ENCODE results near the gene MACROD2. TPM values are rescaled to one million over a fixed set of nuclear protein-coding genes. Genes with fewer than 3 reads are reported as not detected.

MACROD2 gene
- polyA plus RNA-seq, 1 donor (not counting 4 experiments of a cell fraction or from before 2014, with no cell fraction given) = 0.71 TPM

DNA sequence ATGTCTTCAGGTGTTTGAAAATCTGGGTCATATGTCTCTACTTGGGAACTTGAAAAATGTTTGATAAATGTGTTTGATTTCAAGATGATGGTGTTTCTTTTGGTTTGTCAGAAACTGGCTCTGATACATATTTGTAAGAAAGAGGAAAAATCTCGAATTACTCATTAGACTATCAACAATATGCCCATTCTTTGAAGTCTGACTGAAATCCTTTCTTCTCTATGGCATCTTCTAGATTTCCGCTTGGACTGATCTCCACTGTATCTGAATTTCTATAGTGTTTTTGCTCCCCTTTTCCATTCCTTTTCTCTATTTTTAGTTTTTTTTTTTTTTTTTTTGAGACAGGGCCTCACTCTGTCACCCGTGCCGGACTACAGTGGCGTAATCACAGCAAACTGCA lies 1481.5 kb downstream of the MACROD2 start:
- Histone ChIP-seq H3K36me3 (ENCODE audit: control insufficient read depth in 2 of 2, extremely low read depth in 1 of 2, insufficient read depth in 2 of 2, low read length in 2 of 2) (no peaks in the 10 kb centered on the region), H3K4me2 (ENCODE audit: control insufficient read depth, extremely low read depth, insufficient read depth, low read depth, low read length) (no peak overlapping the region), H2AFZ (ENCODE audit: control insufficient read depth, low read length) (no peak overlapping the region), H3K4me1 (ENCODE audit: control insufficient read depth, extremely low read depth, insufficient read depth, low read length) (peaks cover 2% of the 10 kb centered on the region), H4K20me1 (ENCODE audit: control insufficient read depth, extremely low read depth, insufficient read depth, low read length) (no peaks in the 10 kb centered on the region), H3K9me1 (ENCODE audit: control insufficient read depth, extremely low read depth, insufficient read depth, low read length) (no peaks in the 10 kb centered on the region), H3K27me3 (ENCODE audit: control insufficient read depth, extremely low read depth, insufficient read depth, low read length) (no peaks in the 10 kb centered on the region), H3K4me3 (ENCODE audit: control insufficient read depth in 2 of 3, extremely low read depth in 1 of 3, insufficient read depth in 2 of 3, low read depth in 1 of 3, low read length in 3 of 3) (no peak overlapping the region), H3K9me3 (ENCODE audit: control insufficient read depth, low read depth, low read length) (no peaks in the 10 kb centered on the region), H3K9ac (ENCODE audit: control insufficient read depth, extremely low read depth, insufficient read depth, low read length) (no peak overlapping the region), H3K27ac (ENCODE audit: control insufficient read depth, insufficient read depth, low read length) (no peak overlapping the region), H3K79me2 (ENCODE audit: control insufficient read depth, insufficient read depth, low read length) (no peaks in the 10 kb centered on the region)
- dilution Hi-C loops (cut with MboI; ENCODE audit: extremely low pct_ligation_motif_present, low sequenced_read_pairs) = no loop called here
- DNase-seq (ENCODE audit: low read depth, low spot score) (no peak), FAIRE-seq (no peak)
- TF ChIP-seq, protein P1, sequence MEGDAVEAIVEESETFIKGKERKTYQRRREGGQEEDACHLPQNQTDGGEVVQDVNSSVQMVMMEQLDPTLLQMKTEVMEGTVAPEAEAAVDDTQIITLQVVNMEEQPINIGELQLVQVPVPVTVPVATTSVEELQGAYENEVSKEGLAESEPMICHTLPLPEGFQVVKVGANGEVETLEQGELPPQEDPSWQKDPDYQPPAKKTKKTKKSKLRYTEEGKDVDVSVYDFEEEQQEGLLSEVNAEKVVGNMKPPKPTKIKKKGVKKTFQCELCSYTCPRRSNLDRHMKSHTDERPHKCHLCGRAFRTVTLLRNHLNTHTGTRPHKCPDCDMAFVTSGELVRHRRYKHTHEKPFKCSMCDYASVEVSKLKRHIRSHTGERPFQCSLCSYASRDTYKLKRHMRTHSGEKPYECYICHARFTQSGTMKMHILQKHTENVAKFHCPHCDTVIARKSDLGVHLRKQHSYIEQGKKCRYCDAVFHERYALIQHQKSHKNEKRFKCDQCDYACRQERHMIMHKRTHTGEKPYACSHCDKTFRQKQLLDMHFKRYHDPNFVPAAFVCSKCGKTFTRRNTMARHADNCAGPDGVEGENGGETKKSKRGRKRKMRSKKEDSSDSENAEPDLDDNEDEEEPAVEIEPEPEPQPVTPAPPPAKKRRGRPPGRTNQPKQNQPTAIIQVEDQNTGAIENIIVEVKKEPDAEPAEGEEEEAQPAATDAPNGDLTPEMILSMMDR (optimal IDR thresholded peaks at IDR 0.05 in 1 of 3, IDR thresholded peaks at IDR 0.05 in 1 of 3, conservative IDR thresholded peaks at IDR 0.05 in 1 of 3; ENCODE audit: extremely low read depth in 1 of 3, insufficient read depth in 2 of 3, low read length in 3 of 3) = no peak
- TF ChIP-seq EZH2 (IDR thresholded peaks at IDR 0.05; ENCODE audit: low read length) = no peak

DNA sequence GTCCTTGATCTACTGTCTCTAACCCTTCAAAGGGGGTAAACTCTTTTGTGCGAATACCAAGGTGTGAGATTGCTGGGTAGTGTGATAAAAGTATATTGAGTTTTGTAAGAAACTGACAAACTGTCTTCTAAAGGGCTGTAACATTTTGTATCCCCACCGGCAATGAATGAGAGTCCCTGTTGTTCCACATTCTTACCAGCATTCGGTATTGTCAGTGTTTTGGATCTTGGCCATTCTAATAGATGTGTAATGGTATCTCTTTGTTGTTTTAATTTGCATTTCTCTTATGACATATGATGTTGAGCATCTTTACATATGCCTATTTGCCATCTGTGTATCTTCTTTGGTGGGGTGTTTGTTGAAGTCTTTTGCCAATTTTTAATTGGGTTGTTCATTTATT lies 1487.2 kb downstream of the MACROD2 start:
- TF ChIP-seq EZH2 (IDR thresholded peaks at IDR 0.05; ENCODE audit: low read length) = no peak
- TF ChIP-seq, protein P1 (optimal IDR thresholded peaks at IDR 0.05 in 1 of 3, IDR thresholded peaks at IDR 0.05 in 1 of 3, conservative IDR thresholded peaks at IDR 0.05 in 1 of 3; ENCODE audit: extremely low read depth in 1 of 3, insufficient read depth in 2 of 3, low read length in 3 of 3) = peak in 1 of 3 experiments; percentile 21
- no peak overlapping the region for H3K4me3 ChIP-seq (ENCODE audit: control insufficient read depth in 2 of 3, extremely low read depth in 1 of 3, insufficient read depth in 2 of 3, low read depth in 1 of 3, low read length in 3 of 3)
- H3K36me3 ChIP-seq (ENCODE audit: control insufficient read depth in 2 of 2, extremely low read depth in 1 of 2, insufficient read depth in 2 of 2, low read length in 2 of 2) = no peaks in the 10 kb centered on the region
- H4K20me1 ChIP-seq (ENCODE audit: control insufficient read depth, extremely low read depth, insufficient read depth, low read length) = no peaks in the 10 kb centered on the region
- no peak overlapping the region for H2AFZ ChIP-seq (ENCODE audit: control insufficient read depth, low read length)
- H3K4me2 ChIP-seq (ENCODE audit: control insufficient read depth, extremely low read depth, insufficient read depth, low read depth, low read length) = no peak overlapping the region
- FAIRE-seq (no peak), DNase-seq (ENCODE audit: low read depth, low spot score) (no peak)
- no peak overlapping the region for H3K9ac ChIP-seq (ENCODE audit: control insufficient read depth, extremely low read depth, insufficient read depth, low read length)
- H3K4me1 ChIP-seq (ENCODE audit: control insufficient read depth, extremely low read depth, insufficient read depth, low read length) = no peaks in the 10 kb centered on the region
- no peaks in the 10 kb centered on the region for H3K9me1 ChIP-seq (ENCODE audit: control insufficient read depth, extremely low read depth, insufficient read depth, low read length)
- no peaks in the 10 kb centered on the region for H3K79me2 ChIP-seq (ENCODE audit: control insufficient read depth, insufficient read depth, low read length)
- H3K27me3 ChIP-seq (ENCODE audit: control insufficient read depth, extremely low read depth, insufficient read depth, low read length) = no peaks in the 10 kb centered on the region
- dilution Hi-C loops (cut with MboI; ENCODE audit: extremely low pct_ligation_motif_present, low sequenced_read_pairs) = no loop called here
- no peak overlapping the region for H3K27ac ChIP-seq (ENCODE audit: control insufficient read depth, insufficient read depth, low read length)
- no peaks in the 10 kb centered on the region for H3K9me3 ChIP-seq (ENCODE audit: control insufficient read depth, low read depth, low read length)
